CD4-positive, alpha-beta memory T cell (primary cell): ENCODE results near the gene CCSER1. TPM values are rescaled to one million over a fixed set of nuclear protein-coding genes. Genes with fewer than 3 reads are reported as not detected.
"Not testable (repeated sequence)": the region's sequence is repeated elsewhere in the genome, so short reads cannot be mapped to it uniquely, and the experiment has no call there.

Experiments
- CTCF ChIA-PET: fragments of 350-600 bp; sonication (Branson Sonifier 250); formaldehyde crosslinking; loops from one replicate; lab custom pipeline; 2021; ENCODE audit warnings: inconsistent platforms; ENCODE audit not compliant: partially characterized antibody; lab: Charles Lee
- POLR2A ChIA-PET: fragments of 350-600 bp; sonication (Branson Sonifier 250); formaldehyde crosslinking; loops from one replicate; lab custom pipeline; 2021; ENCODE audit not compliant: partially characterized antibody; lab: Charles Lee
- DNase-seq, 5 donors: peaks; one replicate each; pipeline versions ENCODE4 v3.0.0 to v3.0.0-alpha.2; 2020 to 2022; ENCODE audit warnings: mixed read lengths in 1 of 5
- H3K27ac ChIP-seq: one replicate; pipeline ENCODE4 v1.7.0; 2013; ENCODE audit warnings: low read depth, low read length
- H3K27me3 ChIP-seq: 2 replicates; pipeline ENCODE4 v1.7.0; 2013; ENCODE audit warnings: mild to moderate bottlenecking, low read length, moderate library complexity; ENCODE audit not compliant: insufficient read depth
- H3K36me3 ChIP-seq: 2 replicates; pipeline ENCODE4 v1.7.0; 2013; ENCODE audit warnings: mild to moderate bottlenecking, low read length, moderate library complexity; ENCODE audit not compliant: insufficient read depth
- H3K4me1 ChIP-seq: 2 replicates; pipeline ENCODE4 v1.7.0; 2013; ENCODE audit warnings: mild to moderate bottlenecking, low read length, moderate library complexity; ENCODE audit not compliant: insufficient read depth
- H3K4me3 ChIP-seq, 2 donors: one replicate each; pipeline ENCODE4 v1.7.0; 2013; ENCODE audit warnings: low read length in 2 of 2, mild to moderate bottlenecking in 1 of 2
- H3K9me3 ChIP-seq, 2 donors: one replicate each; pipeline ENCODE4 v1.7.0; 2013; ENCODE audit warnings: low read length in 2 of 2, control low read depth in 1 of 2; ENCODE audit not compliant: control insufficient read depth in 1 of 2
- H3K27ac Mint-ChIP-seq, 7 donors: one replicate each; pipeline ENCODE4 v1.8.0; 2020 to 2021; ENCODE audit warnings: mixed read lengths in 7 of 7, mild to moderate bottlenecking in 6 of 7, inconsistent platforms in 3 of 7, moderate library complexity in 3 of 7
- H3K27me3 Mint-ChIP-seq, 2 donors: one replicate each; pipeline ENCODE4 v1.8.0; 2020 to 2021; ENCODE audit warnings: mixed read lengths in 2 of 2
- H3K36me3 Mint-ChIP-seq, 2 donors: one replicate each; pipeline ENCODE4 v1.8.0; 2020 to 2021; ENCODE audit warnings: mixed read lengths in 2 of 2, inconsistent platforms in 1 of 2, mild to moderate bottlenecking in 1 of 2
- H3K4me1 Mint-ChIP-seq, 4 donors: one replicate each; pipeline ENCODE4 v1.8.0; 2020 to 2021; ENCODE audit warnings: mixed read lengths in 4 of 4, mild to moderate bottlenecking in 1 of 4
- H3K4me3 Mint-ChIP-seq, 8 donors: one replicate each; pipeline ENCODE4 v1.8.0; 2020 to 2021; ENCODE audit warnings: mixed read lengths in 8 of 8, mild to moderate bottlenecking in 7 of 8, moderate library complexity in 6 of 8, inconsistent platforms in 3 of 8
- H3K9me3 Mint-ChIP-seq, 8 donors: one replicate each; pipeline ENCODE4 v1.8.0; 2020 to 2021; ENCODE audit warnings: mixed read lengths in 8 of 8, mild to moderate bottlenecking in 5 of 8, inconsistent platforms in 3 of 8, moderate library complexity in 1 of 8
- intact Hi-C: fragments of 100-400 bp; cut with micrococcal nuclease; formaldehyde crosslinking; loops from one replicate; pipeline ENCODE4 v1.15.1; 2023
- polyA plus RNA-seq, 2 donors: library from polyadenylated mRNA; unstranded; fragments of 300-500 nt; fragmentation: Illumina TruSeq; gene quantifications; one replicate each; pipeline ENCODE4 v1.2.3, GENCODE V29; 2021
- total RNA-seq, 2 experiments: library from RNA; stranded (reverse); gene quantifications; one replicate each; pipeline ENCODE4 v1.2.3, GENCODE V29; 2021

CCSER1 gene
- total and polyA plus RNA-seq, 4 experiments from 2014 or later, result 0.47 to 2.0 (median 1.7) TPM; not detected in 1

DNA sequence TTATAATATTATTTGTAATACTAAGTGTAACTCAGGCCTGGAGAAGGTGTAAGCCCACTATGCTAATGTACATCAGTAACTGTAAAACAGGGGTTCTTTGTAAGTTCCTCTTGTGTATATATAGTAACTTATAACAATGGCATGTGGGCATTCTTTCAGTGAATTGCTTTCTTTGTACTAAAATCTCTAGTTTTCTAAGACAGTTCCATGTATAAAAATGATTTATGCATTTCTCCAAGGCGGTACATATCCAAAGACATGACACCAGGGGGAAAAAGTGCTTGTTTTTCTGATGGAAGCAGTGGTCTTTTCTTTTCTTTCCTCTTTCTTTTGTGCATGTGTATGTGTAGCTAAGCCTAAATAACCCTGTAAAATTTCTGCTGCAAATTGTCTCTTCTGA lies 1474.2 kb downstream of the CCSER1 start:
- H3K9me3 Mint-ChIP-seq, result peaks cover 0 to 3% (median under 1%) of the 10 kb centered on the region in 8 donors

GRCh38 chr4:91611782-91612181 lies 1484.6 kb downstream of the CCSER1 start:
- no peak overlapping the region for H3K4me3 ChIP-seq
- no peaks in the 10 kb centered on the region for H3K36me3 Mint-ChIP-seq

More for the DNA sequence above, 1474.2 kb downstream of the CCSER1 start:
- Mint-ChIP-seq H3K27ac (no peak overlapping the region), H3K4me1 (no peaks in the 10 kb centered on the region), H3K4me3 (no peak overlapping the region), H3K36me3 (no peaks in the 10 kb centered on the region), H3K27me3 (no peaks in the 10 kb centered on the region)
- Histone ChIP-seq H3K4me3 (no peak overlapping the region), H3K27ac (no peak overlapping the region), H3K27me3 (no peaks in the 10 kb centered on the region), H3K36me3 (no peaks in the 10 kb centered on the region), H3K9me3 (no peaks in the 10 kb centered on the region), H3K4me1 (no peaks in the 10 kb centered on the region)
- intact Hi-C loops, result no loop called here
- ChIA-PET POLR2A (no interaction called here), CTCF (no interaction called here)
- DNase-seq, result no peak

DNA sequence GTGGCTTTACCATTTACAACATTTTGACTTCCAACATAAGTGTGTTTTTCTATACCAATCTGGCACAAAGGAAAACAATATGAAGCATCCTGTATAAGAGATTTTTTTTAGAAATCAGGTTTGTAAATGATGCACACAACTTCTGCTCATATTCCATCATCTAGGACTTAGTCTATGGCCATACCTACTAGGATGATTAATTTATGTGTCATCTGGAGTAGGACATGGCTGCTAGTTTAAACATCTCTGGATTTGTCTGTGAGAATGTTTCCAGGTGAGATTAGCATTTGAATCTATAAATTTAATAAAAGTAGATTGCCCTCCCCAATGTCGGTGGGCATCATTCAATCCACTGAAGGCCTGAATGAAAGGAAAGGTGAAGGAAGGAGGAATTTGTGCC lies 1493.8 kb downstream of the CCSER1 start:
- no peak overlapping the region for H3K27ac Mint-ChIP-seq
- H3K36me3 ChIP-seq, result no peaks in the 10 kb centered on the region
- ChIA-PET CTCF (no interaction called here), POLR2A (no interaction called here)
- H3K4me3 ChIP-seq, result no peak overlapping the region
- no peaks in the 10 kb centered on the region for H3K4me1 Mint-ChIP-seq
- H3K36me3 Mint-ChIP-seq, result no peaks in the 10 kb centered on the region
- intact Hi-C loops, result no loop called here
- no peaks in the 10 kb centered on the region for H3K4me1 ChIP-seq
- no peak overlapping the region for H3K27ac ChIP-seq
- H3K4me3 Mint-ChIP-seq, result no peak overlapping the region
- no peaks in the 10 kb centered on the region for H3K27me3 Mint-ChIP-seq
- no peak for DNase-seq
- no peaks in the 10 kb centered on the region for H3K9me3 ChIP-seq
- H3K27me3 ChIP-seq, result no peaks in the 10 kb centered on the region
- peaks cover 0 to 16% (median 7%) of the 10 kb centered on the region in 8 donors for H3K9me3 Mint-ChIP-seq

More at GRCh38 chr4:91611782-91612181, 1484.6 kb downstream of the CCSER1 start:
- Histone ChIP-seq H3K4me1 (no peaks in the 10 kb centered on the region), H3K27me3 (no peaks in the 10 kb centered on the region), H3K36me3 (no peaks in the 10 kb centered on the region), H3K27ac (no peak overlapping the region), H3K9me3 (no peaks in the 10 kb centered on the region)
- no peak for DNase-seq
- Mint-ChIP-seq H3K27ac (no peak overlapping the region), H3K27me3 (no peaks in the 10 kb centered on the region), H3K4me1 (no peaks in the 10 kb centered on the region), H3K4me3 (no peak overlapping the region), H3K9me3 (peaks cover 0 to 6% (median 4%) of the 10 kb centered on the region in 8 donors)
- POLR2A ChIA-PET, result no interaction called here
- CTCF ChIA-PET, result interaction anchor here (1.1 kb wide), 1 partner anchor 35 kb away, joined by 3 read pairs; no protein-coding TSS in a partner anchor
- intact Hi-C loops, result no loop called here

GRCh38 chr4:91621446-91621845 lies 1494.3 kb downstream of the CCSER1 start:
- no peaks in the 10 kb centered on the region for H3K4me1 ChIP-seq
- no peak overlapping the region for H3K27ac ChIP-seq
- H3K27me3 ChIP-seq, result no peaks in the 10 kb centered on the region
- CTCF ChIA-PET, result no interaction called here
- no peaks in the 10 kb centered on the region for H3K9me3 ChIP-seq
- DNase-seq, result no peak
- H3K4me1 Mint-ChIP-seq, result no peaks in the 10 kb centered on the region
- H3K4me3 Mint-ChIP-seq, result no peak overlapping the region
- no peaks in the 10 kb centered on the region for H3K36me3 ChIP-seq
- H3K36me3 Mint-ChIP-seq, result no peaks in the 10 kb centered on the region
- peaks cover 0 to 16% (median 7%) of the 10 kb centered on the region in 8 donors for H3K9me3 Mint-ChIP-seq
- no peak overlapping the region for H3K27ac Mint-ChIP-seq
- intact Hi-C loops, result no loop called here
- no peaks in the 10 kb centered on the region for H3K27me3 Mint-ChIP-seq
- H3K4me3 ChIP-seq, result no peak overlapping the region
- POLR2A ChIA-PET, result no interaction called here

- Mint-ChIP-seq H3K4me3 (no peak overlapping the region), H3K4me1 (no peaks in the 10 kb centered on the region), H3K9me3 (peaks cover 0 to 24% (median 7%) of the 10 kb centered on the region in 8 donors), H3K27me3 (no peaks in the 10 kb centered on the region), H3K27ac (no peak overlapping the region), H3K36me3 (no peaks in the 10 kb centered on the region)
- H3K27ac ChIP-seq, result no peak overlapping the region
- no peaks in the 10 kb centered on the region for H3K36me3 ChIP-seq
- intact Hi-C loops, result no loop called here
- H3K4me3 ChIP-seq, result no peak overlapping the region
- POLR2A ChIA-PET, result no interaction called here
- CTCF ChIA-PET, result no interaction called here
- H3K4me1 ChIP-seq, result no peaks in the 10 kb centered on the region
- no peak for DNase-seq
- no peaks in the 10 kb centered on the region for H3K27me3 ChIP-seq
- H3K9me3 ChIP-seq, result no peaks in the 10 kb centered on the region
Measured at GRCh38 chr4:91622925-91623602, 1495.9 kb downstream of the CCSER1 start.

- H3K4me3 ChIP-seq, H3K27me3 ChIP-seq, H3K9me3 ChIP-seq, H3K27ac ChIP-seq, intact Hi-C loops, H3K27ac Mint-ChIP-seq, H3K36me3 ChIP-seq, CTCF ChIA-PET, H3K4me1 ChIP-seq, DNase-seq, POLR2A ChIA-PET, H3K27me3 Mint-ChIP-seq, H3K4me3 Mint-ChIP-seq, H3K4me1 Mint-ChIP-seq, H3K36me3 Mint-ChIP-seq: not testable (repeated sequence)
- H3K9me3 Mint-ChIP-seq, result peaks cover 2 to 29% (median 8%) of the 10 kb centered on the region in 8 donors
Measured at GRCh38 chr4:91623603-91623967, 1496.4 kb downstream of the CCSER1 start.

DNA sequence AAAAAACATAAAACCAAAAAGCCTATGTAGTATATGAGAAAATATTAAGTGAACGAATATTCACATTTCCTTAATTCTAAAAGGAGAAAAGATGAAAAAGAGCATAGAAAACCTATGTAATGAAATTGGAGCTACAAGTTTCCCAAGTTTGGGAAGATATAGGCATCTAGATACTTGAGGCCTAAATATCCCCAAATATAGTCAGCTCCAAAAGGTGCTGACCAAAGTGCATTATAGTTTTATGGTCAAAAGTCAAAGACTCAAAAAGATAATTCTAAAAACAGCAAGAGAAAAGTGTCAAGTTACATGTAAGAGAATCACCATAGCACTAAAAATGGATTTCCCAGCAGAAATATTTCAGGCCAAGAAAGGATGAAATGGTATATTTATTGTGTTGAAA lies 1502.9 kb downstream of the CCSER1 start:
- Histone ChIP-seq H3K27me3 (no peaks in the 10 kb centered on the region), H3K36me3 (no peaks in the 10 kb centered on the region), H3K27ac (no peak overlapping the region), H3K4me1 (no peaks in the 10 kb centered on the region), H3K9me3 (no peaks in the 10 kb centered on the region), H3K4me3 (no peak overlapping the region)
- Mint-ChIP-seq H3K9me3 (peaks cover 4 to 26% (median 10%) of the 10 kb centered on the region in 8 donors), H3K27me3 (no peaks in the 10 kb centered on the region), H3K27ac (no peak overlapping the region), H3K36me3 (no peaks in the 10 kb centered on the region), H3K4me3 (no peak overlapping the region), H3K4me1 (no peaks in the 10 kb centered on the region)
- ChIA-PET POLR2A (no interaction called here), CTCF (no interaction called here)
- no peak for DNase-seq
- intact Hi-C loops, result no loop called here
